Measurements from ENCODE around the gene RPAIN. TPM values are rescaled to one million over a fixed set of nuclear protein-coding genes. Genes with fewer than 3 reads are reported as not detected.
"Not testable (repeated sequence)": the region's sequence is repeated elsewhere in the genome, so short reads cannot be mapped to it uniquely, and the experiment has no call there.

The RPAIN gene
- polyA plus RNA-seq, 1 donor from 2014 or later = 451 TPM

GRCh38 chr17:5434984-5435383, 15.0 kb downstream of the RPAIN start:
- Histone ChIP-seq H4K20me1 (ENCODE audit: insufficient read depth) (no peaks in the 10 kb centered on the region), H3K9me2 (ENCODE audit: insufficient read depth, low read length) (no peaks in the 10 kb centered on the region), H3K4me3 (ENCODE audit: low read length) (no peak overlapping the region), H3K4me2 (ENCODE audit: low read length) (no peak overlapping the region), H3K9me3 (ENCODE audit: low read length) (no peaks in the 10 kb centered on the region), H3K27ac (ENCODE audit: low read length) (no peak overlapping the region), H3F3A (ENCODE audit: insufficient read depth, low read length, poor library complexity, severe bottlenecking) (no peaks in the 10 kb centered on the region), H3K27me3 (ENCODE audit: insufficient read depth, low read depth, low read length) (no peaks in the 10 kb centered on the region), H2AFZ (ENCODE audit: low read depth, low read length) (no peak overlapping the region), H3K79me2 (replicated peaks; ENCODE audit: insufficient read depth, low read length) (peaks cover 29% of the 10 kb centered on the region), H3K9ac (ENCODE audit: low read length) (no peak overlapping the region), H3K36me3 (ENCODE audit: insufficient read depth, low read length) (peaks cover 10% of the 10 kb centered on the region)
- TF ChIP-seq REST (IDR thresholded peaks at IDR 0.05; ENCODE audit: borderline replicate concordance) (no peak), MXI1 (conservative IDR thresholded peaks at IDR 0.05; ENCODE audit: poor library complexity, severe bottlenecking) (no peak), EP300 (conservative IDR thresholded peaks at IDR 0.05; ENCODE audit: poor library complexity, severe bottlenecking) (no peak), SMC3 (conservative IDR thresholded peaks at IDR 0.05; ENCODE audit: poor library complexity) (no peak), EZH2 (IDR thresholded peaks at IDR 0.05; ENCODE audit: borderline replicate concordance, insufficient read depth, low read length, poor library complexity, severe bottlenecking) (no peak), POLR2AphosphoS5 (IDR thresholded peaks at IDR 0.05) (no peak), TAF1 (IDR thresholded peaks at IDR 0.05; ENCODE audit: low read depth) (no peak), RAD21 (conservative IDR thresholded peaks at IDR 0.05) (no peak)
- TF ChIP-seq, protein P1, sequence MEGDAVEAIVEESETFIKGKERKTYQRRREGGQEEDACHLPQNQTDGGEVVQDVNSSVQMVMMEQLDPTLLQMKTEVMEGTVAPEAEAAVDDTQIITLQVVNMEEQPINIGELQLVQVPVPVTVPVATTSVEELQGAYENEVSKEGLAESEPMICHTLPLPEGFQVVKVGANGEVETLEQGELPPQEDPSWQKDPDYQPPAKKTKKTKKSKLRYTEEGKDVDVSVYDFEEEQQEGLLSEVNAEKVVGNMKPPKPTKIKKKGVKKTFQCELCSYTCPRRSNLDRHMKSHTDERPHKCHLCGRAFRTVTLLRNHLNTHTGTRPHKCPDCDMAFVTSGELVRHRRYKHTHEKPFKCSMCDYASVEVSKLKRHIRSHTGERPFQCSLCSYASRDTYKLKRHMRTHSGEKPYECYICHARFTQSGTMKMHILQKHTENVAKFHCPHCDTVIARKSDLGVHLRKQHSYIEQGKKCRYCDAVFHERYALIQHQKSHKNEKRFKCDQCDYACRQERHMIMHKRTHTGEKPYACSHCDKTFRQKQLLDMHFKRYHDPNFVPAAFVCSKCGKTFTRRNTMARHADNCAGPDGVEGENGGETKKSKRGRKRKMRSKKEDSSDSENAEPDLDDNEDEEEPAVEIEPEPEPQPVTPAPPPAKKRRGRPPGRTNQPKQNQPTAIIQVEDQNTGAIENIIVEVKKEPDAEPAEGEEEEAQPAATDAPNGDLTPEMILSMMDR (IDR thresholded peaks at IDR 0.05; ENCODE audit: poor library complexity, severe bottlenecking) = no peak

DNA sequence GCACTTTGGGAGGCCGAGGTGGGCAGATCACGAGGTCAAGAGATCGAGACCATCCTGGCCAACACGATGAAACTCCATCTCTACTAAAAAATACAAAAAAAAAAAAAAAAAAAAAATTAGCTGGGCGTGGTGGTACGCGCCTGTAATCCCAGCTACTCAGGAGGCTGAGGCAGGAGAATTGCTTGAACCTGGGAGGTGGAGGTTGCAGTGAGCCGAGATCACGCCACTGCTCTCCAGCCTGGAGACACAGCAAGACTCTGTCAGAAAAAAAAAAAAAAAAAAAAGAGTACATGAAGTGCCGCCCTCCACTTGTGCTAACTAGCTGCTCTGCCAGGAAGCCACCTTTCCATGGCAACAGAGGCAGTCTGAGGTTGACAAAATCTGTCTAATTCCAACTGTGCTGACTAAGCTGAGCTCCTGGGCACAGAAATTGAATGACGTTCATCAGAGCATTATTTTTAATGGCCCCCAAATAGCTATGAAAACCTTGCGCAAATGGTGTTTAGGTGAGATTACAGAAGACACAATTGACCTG, 15.9 kb downstream of the RPAIN start:
- H3K9ac ChIP-seq (ENCODE audit: low read length); H3F3A ChIP-seq (ENCODE audit: insufficient read depth, low read length, poor library complexity, severe bottlenecking); H3K4me3 ChIP-seq (ENCODE audit: low read length); H3K4me2 ChIP-seq (ENCODE audit: low read length); H4K20me1 ChIP-seq (ENCODE audit: insufficient read depth); H3K36me3 ChIP-seq (ENCODE audit: insufficient read depth, low read length); H2AFZ ChIP-seq (ENCODE audit: low read depth, low read length); H3K9me2 ChIP-seq (ENCODE audit: insufficient read depth, low read length); H3K27me3 ChIP-seq (ENCODE audit: insufficient read depth, low read depth, low read length); H3K27ac ChIP-seq (ENCODE audit: low read length); H3K9me3 ChIP-seq (ENCODE audit: low read length): not testable (repeated sequence)
- H3K79me2 ChIP-seq (replicated peaks; ENCODE audit: insufficient read depth, low read length) = peaks cover 29% of the 10 kb centered on the region
